Keratinocyte (primary cell): Measurements from ENCODE around the gene ARL14EPL.

Experiments
- CTCF ChIP-seq, 3 experiments: IDR thresholded peaks in 1 of 3; conservative IDR thresholded peaks in 1 of 3; optimal IDR thresholded peaks in 1 of 3; 2 replicates in 2 of 3; 3 replicates in 1 of 3; pipeline versions ENCODE3 to v1.5.1; 2011; ENCODE audit warnings: low read length in 3 of 3, mild to moderate bottlenecking in 3 of 3, moderate library complexity in 2 of 3, control low read depth in 1 of 3, inconsistent platforms in 1 of 3; ENCODE audit not compliant: insufficient read depth in 2 of 3; ENCODE audit errors: extremely low read depth in 1 of 3
- EZH2 ChIP-seq: IDR thresholded peaks from one replicate; pipeline ENCODE4 v1.6.1; 2012; ENCODE audit warnings: inconsistent platforms, mild to moderate bottlenecking, low read length, moderate library complexity

GRCh38 chr5:116044073-116044472, 11.8 kb downstream of the ARL14EPL start:
- TF ChIP-seq CTCF (optimal IDR thresholded peaks at IDR 0.05 in 1 of 3, IDR thresholded peaks at IDR 0.05 in 1 of 3, conservative IDR thresholded peaks at IDR 0.05 in 1 of 3; ENCODE audit: extremely low read depth in 1 of 3, insufficient read depth in 2 of 3, low read length in 3 of 3) (no peak), EZH2 (no peak)
